Neural progenitor cell (in vitro differentiated cells): ENCODE data around the gene CCDC63. TPM values are rescaled to one million over a fixed set of nuclear protein-coding genes. Genes with fewer than 3 reads are reported as not detected.
"Not testable (repeated sequence)": the region's sequence is repeated elsewhere in the genome, so short reads cannot be mapped to it uniquely, and the experiment has no call there.

Experiments used
- DNase-seq: peaks from one replicate; pipeline ENCODE4 v3.0.0-alpha.2; 2016; ENCODE audit warnings: low spot score
- H2AFZ ChIP-seq: fragments of 200-600 bp; sonication (generic); replicated peaks from 2 replicates; pipeline ENCODE4 v1.6.1; 2016; ENCODE audit warnings: antibody characterized with exemption
- H3F3A ChIP-seq: fragments of 200-600 bp; sonication (generic); 2 replicates; pipeline ENCODE4 v1.6.1; 2016; ENCODE audit warnings: antibody characterized with exemption, low read depth
- H3K27ac ChIP-seq: fragments of 200-600 bp; sonication (generic); 2 replicates; pipeline ENCODE4 v1.5.1; 2016; ENCODE audit warnings: mild to moderate bottlenecking
- H3K27me3 ChIP-seq: fragments of 200-600 bp; sonication (generic); 2 replicates; pipeline ENCODE4 v1.6.1; 2016; ENCODE audit warnings: mild to moderate bottlenecking, moderate library complexity
- H3K36me3 ChIP-seq: fragments of 200-600 bp; sonication (generic); 2 replicates; pipeline ENCODE4 v1.5.1; 2016
- H3K4me1 ChIP-seq: fragments of 200-600 bp; sonication (generic); 2 replicates; pipeline ENCODE4 v1.6.1; 2016; ENCODE audit warnings: mixed run types
- H3K4me2 ChIP-seq: fragments of 200-600 bp; sonication (generic); 2 replicates; pipeline ENCODE4 v1.6.1; 2016
- H3K4me3 ChIP-seq: fragments of 200-600 bp; sonication (generic); 2 replicates; pipeline ENCODE4 v1.5.1; 2016
- H3K79me2 ChIP-seq: fragments of 200-600 bp; sonication (generic); 2 replicates; pipeline ENCODE4 v1.6.1; 2016; ENCODE audit warnings: low read depth
- H3K9ac ChIP-seq: fragments of 200-600 bp; sonication (generic); 2 replicates; pipeline ENCODE4 v1.6.1; 2016
- H3K9me3 ChIP-seq: fragments of 200-600 bp; sonication (generic); 2 replicates; pipeline ENCODE4 v1.5.1; 2016; ENCODE audit warnings: low read depth
- H4K20me1 ChIP-seq: fragments of 200-600 bp; sonication (generic); 2 replicates; pipeline ENCODE4 v1.6.1; 2016; ENCODE audit warnings: low read depth
- H3K27ac Mint-ChIP-seq: 3 replicates; pipeline ENCODE4 v1.8.0; 2021; ENCODE audit warnings: mixed read lengths
- H3K27me3 Mint-ChIP-seq: 2 replicates; pipeline ENCODE4 v1.8.0; 2022; ENCODE audit warnings: low read depth, mild to moderate bottlenecking, inconsistent platforms, moderate library complexity, mixed read lengths; ENCODE audit not compliant: insufficient read depth
- H3K36me3 Mint-ChIP-seq: 3 replicates; pipeline ENCODE4 v1.8.0; 2021; ENCODE audit warnings: mixed read lengths
- H3K4me1 Mint-ChIP-seq: 3 replicates; pipeline ENCODE4 v1.8.0; 2021; ENCODE audit warnings: mixed read lengths
- H3K4me3 Mint-ChIP-seq: 3 replicates; pipeline ENCODE4 v1.8.0; 2021; ENCODE audit warnings: mild to moderate bottlenecking, moderate library complexity, mixed read lengths
- H3K9me3 Mint-ChIP-seq: 3 replicates; pipeline ENCODE4 v1.8.0; 2020; ENCODE audit warnings: mixed read lengths
- EZH2 ChIP-seq: fragments of 200-600 bp; sonication (generic); IDR thresholded peaks from 2 replicates; pipeline ENCODE4 v1.6.1; 2017; ENCODE audit warnings: antibody characterized with exemption, mild to moderate bottlenecking, moderate library complexity
- EZH2phosphoT487 ChIP-seq: fragments of 200-600 bp; sonication (generic); IDR thresholded peaks from 2 replicates; pipeline ENCODE4 v1.6.1; 2017; ENCODE audit warnings: antibody characterized with exemption
- total RNA-seq: library from RNA; depleted of rRNA; stranded (reverse); fragments of >200 nt; gene quantifications from 2 replicates; pipeline ENCODE4 v1.2.3, GENCODE V29; 2015; ENCODE audit warnings: low replicate concordance
- TF ChIP-seq, protein P1 (sequence below): fragments of 200-600 bp; sonication (generic); IDR thresholded peaks from 2 replicates; pipeline ENCODE4 v1.5.1; 2017; ENCODE audit warnings: antibody characterized with exemption, mild to moderate bottlenecking

Gene CCDC63
- total RNA-seq, 1 donor from 2014 or later: 0.24 TPM

DNA sequence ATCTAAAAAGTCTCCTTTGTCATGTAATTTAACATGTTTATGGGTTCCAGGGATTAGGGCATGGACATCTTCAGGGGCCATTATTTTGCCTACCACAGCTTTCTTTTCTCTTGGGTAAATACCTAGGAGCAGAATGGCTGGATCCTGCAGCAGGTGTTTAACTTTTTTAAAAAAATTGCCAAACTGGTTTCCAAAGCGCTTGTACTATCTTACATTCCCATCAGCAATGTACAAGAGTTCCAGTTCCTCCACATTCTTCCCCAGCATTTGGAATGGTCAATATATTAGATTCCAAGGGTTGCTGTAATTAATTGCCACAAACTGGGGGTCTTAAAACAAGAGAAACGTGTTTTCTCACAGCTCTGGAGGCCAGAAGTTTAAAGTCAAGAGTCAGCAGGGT lies 101.3 kb downstream of the CCDC63 start:
- Histone ChIP-seq H2AFZ (no peak overlapping the region), H3K27me3 (no peaks in the 10 kb centered on the region), H3K36me3 (no peaks in the 10 kb centered on the region), H4K20me1 (no peaks in the 10 kb centered on the region), H3K9ac (no peak overlapping the region), H3K79me2 (no peaks in the 10 kb centered on the region), H3K4me3 (no peak overlapping the region), H3F3A (no peaks in the 10 kb centered on the region), H3K27ac (no peak overlapping the region), H3K4me2 (no peak overlapping the region), H3K4me1 (no peaks in the 10 kb centered on the region), H3K9me3 (no peaks in the 10 kb centered on the region)
- DNase-seq: no peak
- H3K27me3 Mint-ChIP-seq: peaks cover 2% of the 10 kb centered on the region
- no peaks in the 10 kb centered on the region for H3K36me3 Mint-ChIP-seq
- H3K4me3 Mint-ChIP-seq: no peak overlapping the region
- H3K9me3 Mint-ChIP-seq: peaks cover 21% of the 10 kb centered on the region
- H3K4me1 Mint-ChIP-seq: no peaks in the 10 kb centered on the region
- TF ChIP-seq, protein P1, sequence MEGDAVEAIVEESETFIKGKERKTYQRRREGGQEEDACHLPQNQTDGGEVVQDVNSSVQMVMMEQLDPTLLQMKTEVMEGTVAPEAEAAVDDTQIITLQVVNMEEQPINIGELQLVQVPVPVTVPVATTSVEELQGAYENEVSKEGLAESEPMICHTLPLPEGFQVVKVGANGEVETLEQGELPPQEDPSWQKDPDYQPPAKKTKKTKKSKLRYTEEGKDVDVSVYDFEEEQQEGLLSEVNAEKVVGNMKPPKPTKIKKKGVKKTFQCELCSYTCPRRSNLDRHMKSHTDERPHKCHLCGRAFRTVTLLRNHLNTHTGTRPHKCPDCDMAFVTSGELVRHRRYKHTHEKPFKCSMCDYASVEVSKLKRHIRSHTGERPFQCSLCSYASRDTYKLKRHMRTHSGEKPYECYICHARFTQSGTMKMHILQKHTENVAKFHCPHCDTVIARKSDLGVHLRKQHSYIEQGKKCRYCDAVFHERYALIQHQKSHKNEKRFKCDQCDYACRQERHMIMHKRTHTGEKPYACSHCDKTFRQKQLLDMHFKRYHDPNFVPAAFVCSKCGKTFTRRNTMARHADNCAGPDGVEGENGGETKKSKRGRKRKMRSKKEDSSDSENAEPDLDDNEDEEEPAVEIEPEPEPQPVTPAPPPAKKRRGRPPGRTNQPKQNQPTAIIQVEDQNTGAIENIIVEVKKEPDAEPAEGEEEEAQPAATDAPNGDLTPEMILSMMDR: no peak
- TF ChIP-seq EZH2: no peak
- TF ChIP-seq EZH2phosphoT487: no peak
- H3K27ac Mint-ChIP-seq: no peak overlapping the region

DNA sequence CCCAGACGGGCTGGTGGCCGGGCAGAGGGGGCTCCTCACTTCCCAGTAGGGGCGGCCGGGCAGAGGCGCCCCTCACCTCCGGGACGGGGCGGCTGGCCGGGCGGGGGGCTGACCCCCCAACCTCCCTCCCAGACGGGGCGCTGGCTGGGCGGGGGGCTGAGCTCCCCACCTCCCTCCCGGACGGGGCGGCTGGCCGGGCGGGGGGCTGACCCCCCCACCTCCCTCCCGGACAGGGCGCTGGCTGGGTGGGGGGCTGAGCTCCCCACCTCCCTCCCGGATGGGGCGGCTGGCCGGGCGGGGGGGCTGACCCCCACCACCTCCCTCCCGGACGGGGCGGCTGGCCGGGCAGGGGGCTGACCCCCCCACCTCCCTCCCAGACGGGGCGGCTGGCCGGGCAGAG lies 103.7 kb downstream of the CCDC63 start:
- H4K20me1 ChIP-seq, H3K27ac Mint-ChIP-seq, H3K4me3 ChIP-seq, H3K4me2 ChIP-seq, H3K36me3 ChIP-seq, H3K4me1 ChIP-seq, H3K27me3 Mint-ChIP-seq, H2AFZ ChIP-seq, H3K79me2 ChIP-seq, H3K27ac ChIP-seq, H3K9ac ChIP-seq, H3F3A ChIP-seq, H3K27me3 ChIP-seq, H3K4me1 Mint-ChIP-seq, H3K9me3 ChIP-seq, H3K36me3 Mint-ChIP-seq, DNase-seq, H3K4me3 Mint-ChIP-seq: not testable (repeated sequence)
- peaks cover 20% of the 10 kb centered on the region for H3K9me3 Mint-ChIP-seq

DNA sequence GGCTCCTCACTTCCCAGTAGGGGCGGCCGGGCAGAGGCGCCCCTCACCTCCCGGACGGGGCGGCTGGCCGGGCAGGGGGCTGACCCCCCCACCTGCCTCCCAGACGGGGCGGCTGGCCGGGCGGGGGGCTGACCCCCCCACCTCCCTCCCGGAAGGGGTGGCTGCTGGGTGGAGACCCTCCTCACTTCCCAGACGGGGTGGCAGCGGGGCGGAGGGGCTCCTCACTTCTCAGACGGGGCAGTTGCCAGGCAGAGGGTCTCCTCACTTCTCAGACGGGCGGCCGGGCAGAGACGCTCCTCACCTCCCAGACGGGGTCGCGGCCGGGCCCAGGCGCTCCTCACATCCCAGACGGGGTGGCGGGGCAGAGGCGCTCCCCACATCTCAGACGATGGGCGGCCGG lies 104.1 kb downstream of the CCDC63 start:
- not testable (repeated sequence) for H3K79me2 ChIP-seq, DNase-seq
- H3K9me3 Mint-ChIP-seq: peaks cover 16% of the 10 kb centered on the region

More for the DNA sequence above, 104.1 kb downstream of the CCDC63 start:
- not testable (repeated sequence) for H4K20me1 ChIP-seq, H3K27me3 ChIP-seq, H3K9ac ChIP-seq, H3K4me3 ChIP-seq, H3K9me3 ChIP-seq, H3K36me3 ChIP-seq, H3K4me2 ChIP-seq, H3K27ac Mint-ChIP-seq, H3K27ac ChIP-seq, H2AFZ ChIP-seq, H3K4me1 ChIP-seq, H3K4me1 Mint-ChIP-seq, H3K36me3 Mint-ChIP-seq, H3K27me3 Mint-ChIP-seq, H3K4me3 Mint-ChIP-seq, H3F3A ChIP-seq

Other genes with a start within 250 kb of the CCDC63 start
- gene TCTN1, start 232.9 kb upstream of the CCDC63 start, total RNA-seq: 42.7 and 48.6 TPM in 2 replicates
- gene HVCN1, start 157.9 kb upstream of the CCDC63 start, total RNA-seq: 12.0 and 16.4 TPM in 2 replicates
- gene PPP1CC, start 104.1 kb upstream of the CCDC63 start, total RNA-seq: 408 and 629 TPM in 2 replicates
- not detected in 2 replicates for gene MYL2, start 73.6 kb downstream of the CCDC63 start, total RNA-seq
- gene CUX2, start 187.2 kb downstream of the CCDC63 start, total RNA-seq: 2.1 and 2.5 TPM in 2 replicates